ENCODE data around the gene GSX1.

DNA sequence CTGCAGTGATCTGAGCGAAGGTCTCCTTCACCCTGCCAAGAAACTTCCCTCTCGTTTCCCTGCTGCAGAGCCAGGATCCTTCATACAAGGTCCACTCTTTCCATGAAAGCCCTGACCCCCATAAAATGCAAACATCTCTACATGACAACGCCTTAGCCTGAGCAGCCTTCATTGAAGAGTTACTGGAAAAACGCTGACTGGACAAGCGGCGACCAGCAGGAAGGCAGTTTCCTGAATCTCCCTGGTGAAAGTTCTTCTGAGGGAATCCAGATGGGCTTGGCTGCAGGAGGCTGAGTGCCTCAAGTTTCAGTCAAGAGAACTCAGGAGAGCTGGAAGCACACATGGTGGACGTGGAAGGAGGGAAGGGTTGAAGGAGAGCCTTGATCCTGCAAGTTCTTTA lies 17.7 kb downstream of the GSX1 start:
- TF ChIP-seq, protein P1, sequence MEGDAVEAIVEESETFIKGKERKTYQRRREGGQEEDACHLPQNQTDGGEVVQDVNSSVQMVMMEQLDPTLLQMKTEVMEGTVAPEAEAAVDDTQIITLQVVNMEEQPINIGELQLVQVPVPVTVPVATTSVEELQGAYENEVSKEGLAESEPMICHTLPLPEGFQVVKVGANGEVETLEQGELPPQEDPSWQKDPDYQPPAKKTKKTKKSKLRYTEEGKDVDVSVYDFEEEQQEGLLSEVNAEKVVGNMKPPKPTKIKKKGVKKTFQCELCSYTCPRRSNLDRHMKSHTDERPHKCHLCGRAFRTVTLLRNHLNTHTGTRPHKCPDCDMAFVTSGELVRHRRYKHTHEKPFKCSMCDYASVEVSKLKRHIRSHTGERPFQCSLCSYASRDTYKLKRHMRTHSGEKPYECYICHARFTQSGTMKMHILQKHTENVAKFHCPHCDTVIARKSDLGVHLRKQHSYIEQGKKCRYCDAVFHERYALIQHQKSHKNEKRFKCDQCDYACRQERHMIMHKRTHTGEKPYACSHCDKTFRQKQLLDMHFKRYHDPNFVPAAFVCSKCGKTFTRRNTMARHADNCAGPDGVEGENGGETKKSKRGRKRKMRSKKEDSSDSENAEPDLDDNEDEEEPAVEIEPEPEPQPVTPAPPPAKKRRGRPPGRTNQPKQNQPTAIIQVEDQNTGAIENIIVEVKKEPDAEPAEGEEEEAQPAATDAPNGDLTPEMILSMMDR (IDR thresholded peaks at IDR 0.05; ENCODE audit: low read depth, low read length): no peak
- no peak for TF ChIP-seq EZH2phosphoT487 (IDR thresholded peaks at IDR 0.05; ENCODE audit: low read depth)

All from OCI-LY3 (cell line).